G401.6 (cell line): ENCODE data around the gene AFF3.
A peak's percentile ranks its signal among the peaks of the same experiment; 100 is the strongest.
"Not testable (repeated sequence)": the region's sequence is repeated elsewhere in the genome, so short reads cannot be mapped to it uniquely, and the experiment has no call there.

Source experiments
- FAIRE-seq: peaks from 2 replicates; lab custom pipeline; 2012; peaks lifted over from hg19 to GRCh38; lab: Jason Lieb, UNC

AFF3 gene

GRCh38 chr2:99735314-99735713 lies 407.1 kb downstream of the AFF3 start:
- not testable (repeated sequence) for FAIRE-seq

GRCh38 chr2:99734236-99734635 lies 408.2 kb downstream of the AFF3 start:
- no peak for FAIRE-seq

- peak; percentile 100 for FAIRE-seq
Measured at GRCh38 chr2:99729104-99730025, 413.0 kb downstream of the AFF3 start.

GRCh38 chr2:99728166-99728565 lies 414.2 kb downstream of the AFF3 start:
- FAIRE-seq, result no peak

- no peak for FAIRE-seq
Measured at GRCh38 chr2:99727199-99727598, 415.2 kb downstream of the AFF3 start.

- no peak for FAIRE-seq
Measured at GRCh38 chr2:99726691-99727090, 415.7 kb downstream of the AFF3 start.

- FAIRE-seq, result peak; percentile 96
Measured at GRCh38 chr2:99725820-99726219, 416.6 kb downstream of the AFF3 start.

GRCh38 chr2:99722476-99722875 lies 419.9 kb downstream of the AFF3 start:
- no peak for FAIRE-seq

GRCh38 chr2:99719102-99719501 lies 423.3 kb downstream of the AFF3 start:
- FAIRE-seq, result no peak

GRCh38 chr2:99715956-99716355 lies 426.4 kb downstream of the AFF3 start:
- FAIRE-seq, result no peak

GRCh38 chr2:99714349-99714748 lies 428.0 kb downstream of the AFF3 start:
- peak; percentile 52 for FAIRE-seq

- FAIRE-seq, result no peak
Measured at GRCh38 chr2:99711144-99711543, 431.2 kb downstream of the AFF3 start.

GRCh38 chr2:99710721-99711120 lies 431.7 kb downstream of the AFF3 start:
- peak; percentile 99 for FAIRE-seq

GRCh38 chr2:99709229-99709628 lies 433.2 kb downstream of the AFF3 start:
- no peak for FAIRE-seq

GRCh38 chr2:99708231-99708630 lies 434.2 kb downstream of the AFF3 start:
- FAIRE-seq, result no peak

- FAIRE-seq, result peak; percentile 100
Measured at GRCh38 chr2:99707592-99707991, 434.8 kb downstream of the AFF3 start.

GRCh38 chr2:99706735-99707134 lies 435.7 kb downstream of the AFF3 start:
- no peak for FAIRE-seq

- no peak for FAIRE-seq
Measured at GRCh38 chr2:99701503-99701902, 440.9 kb downstream of the AFF3 start.

GRCh38 chr2:99700482-99701398 lies 441.6 kb downstream of the AFF3 start:
- no peak for FAIRE-seq

GRCh38 chr2:99698896-99699295 lies 443.5 kb downstream of the AFF3 start:
- FAIRE-seq, result no peak

GRCh38 chr2:99697811-99698568 lies 444.4 kb downstream of the AFF3 start:
- peak; percentile 79 for FAIRE-seq

- peak; percentile 86 for FAIRE-seq
Measured at GRCh38 chr2:99695944-99696253, 446.5 kb downstream of the AFF3 start.
